ENCODE measurements around the gene CT47A7. TPM values are rescaled to one million over a fixed set of nuclear protein-coding genes. Genes with fewer than 3 reads are reported as not detected.
"Not testable (repeated sequence)": the region's sequence is repeated elsewhere in the genome, so short reads cannot be mapped to it uniquely, and the experiment has no call there.

Gene CT47A7
- not detected in 2 replicates for total RNA-seq (2014; rRNA removed; shearing (Covaris generic))
- not detected in 2 replicates for total RNA-seq (2022)
- not detected for Bru-seq, nascent RNA
- BruChase-seq, experiment 1, labeled RNA remaining after a 6-hour chase: not detected
- BruChase-seq, experiment 2, labeled RNA remaining after a 2-hour chase: not detected
- long read RNA-seq: 0 reads

DNA sequence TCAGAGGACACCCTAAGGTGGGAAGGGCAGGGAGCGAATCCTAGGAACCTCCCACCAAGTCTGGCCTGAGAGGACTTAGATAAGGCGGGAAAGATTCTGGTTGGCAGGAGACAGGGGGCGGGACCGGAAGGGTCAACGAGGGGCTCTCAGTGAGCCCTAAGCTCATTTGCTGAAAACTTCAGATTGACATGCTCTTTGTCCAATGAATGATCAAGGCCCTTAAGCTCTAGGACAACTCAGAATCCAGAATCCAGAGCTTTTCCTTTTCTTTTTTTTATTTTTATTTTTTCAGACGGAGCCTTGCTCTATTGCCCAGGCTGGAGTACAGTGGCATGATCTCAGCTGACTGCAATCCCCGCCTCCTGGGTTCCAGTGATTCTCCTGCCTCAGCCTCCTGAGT lies at the start of gene CT47A7:
Gene CT47A7, minus strand, starts transcription at position 101 of the 400 bp plus-strand sequence. CDS start 255 bp downstream, outside the sequence.
- H3K4me2 ChIP-seq (ENCODE audit: low read length); H3K4me1 ChIP-seq (ENCODE audit: insufficient read depth, low read length, poor library complexity, severe bottlenecking); H2AFZ ChIP-seq (ENCODE audit: low read length); H3K79me2 ChIP-seq (ENCODE audit: insufficient read depth, low read depth, low read length); H3K9me2 ChIP-seq (ENCODE audit: insufficient read depth, low read length); intact Hi-C loops (cut with micrococcal nuclease; ENCODE audit: unreplicated experiment); H4K20me1 ChIP-seq (ENCODE audit: insufficient read depth, low read length); POLR2A ChIA-PET; DNase-seq (ENCODE audit: low spot score); H3K4me3 ChIP-seq (ENCODE audit: low read depth, low read length, poor library complexity, severe bottlenecking); CTCF ChIA-PET (ENCODE audit: unreplicated experiment); H3K36me3 ChIP-seq (ENCODE audit: insufficient read depth, low read length); BruUV-seq (replicated peaks); H3K9me3 ChIP-seq (ENCODE audit: low read length); H3K27ac ChIP-seq (ENCODE audit: low read depth, low read length, poor library complexity, severe bottlenecking): not testable (repeated sequence)

DNA sequence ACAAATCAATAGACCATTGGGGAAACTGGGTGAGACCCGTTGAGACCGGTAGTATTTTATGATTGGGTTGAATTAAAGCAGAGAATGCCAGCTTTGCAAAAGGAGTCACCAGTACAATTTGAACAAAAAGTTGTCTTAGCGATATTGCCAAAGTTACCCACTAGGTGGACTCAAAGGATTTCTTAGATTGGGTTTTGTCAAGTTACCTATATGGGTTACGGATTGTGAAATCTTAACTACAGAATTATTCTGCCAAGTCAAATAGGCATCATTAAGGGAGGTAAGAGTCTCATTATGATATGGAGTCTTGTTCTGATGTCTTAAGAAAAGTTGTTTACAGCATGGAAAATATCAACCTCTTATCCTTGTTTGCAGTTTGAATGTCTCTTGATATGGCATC lies 44.2 kb upstream of the CT47A7 start:
- H3K4me2 ChIP-seq (ENCODE audit: low read length): no peak overlapping the region
- H4K20me1 ChIP-seq (ENCODE audit: insufficient read depth, low read length): no peaks in the 10 kb centered on the region
- POLR2A ChIA-PET: no interaction called here
- CTCF ChIA-PET (ENCODE audit: unreplicated experiment): no interaction called here
- H3K4me3 ChIP-seq (ENCODE audit: low read depth, low read length, poor library complexity, severe bottlenecking): no peak overlapping the region
- no peaks in the 10 kb centered on the region for H3K4me1 ChIP-seq (ENCODE audit: insufficient read depth, low read length, poor library complexity, severe bottlenecking)
- TF ChIP-seq CTCF (conservative IDR thresholded peaks at IDR 0.05; ENCODE audit: low read length) (peak; percentile 62), EZH2phosphoT487 (IDR thresholded peaks at IDR 0.05; ENCODE audit: borderline replicate concordance, low read depth, low read length) (no peak)
- no peaks in the 10 kb centered on the region for H3K9me3 ChIP-seq (ENCODE audit: low read length)
- H3K36me3 ChIP-seq (ENCODE audit: insufficient read depth, low read length): no peaks in the 10 kb centered on the region
- no peaks in the 10 kb centered on the region for H3K9me2 ChIP-seq (ENCODE audit: insufficient read depth, low read length)
- intact Hi-C loops (cut with micrococcal nuclease; ENCODE audit: unreplicated experiment): no loop called here
- H3K27ac ChIP-seq (ENCODE audit: low read depth, low read length, poor library complexity, severe bottlenecking): no peak overlapping the region
- H2AFZ ChIP-seq (ENCODE audit: low read length): no peak overlapping the region
- no peaks in the 10 kb centered on the region for H3K79me2 ChIP-seq (ENCODE audit: insufficient read depth, low read depth, low read length)
- no TSS peak for BruUV-seq (replicated peaks)
- DNase-seq (ENCODE audit: low spot score): peak; percentile 3

- no peaks in the 10 kb centered on the region for H3K4me1 ChIP-seq (ENCODE audit: insufficient read depth, low read length, poor library complexity, severe bottlenecking)
- no peaks in the 10 kb centered on the region for H3K36me3 ChIP-seq (ENCODE audit: insufficient read depth, low read length)
- no peaks in the 10 kb centered on the region for H3K9me3 ChIP-seq (ENCODE audit: low read length)
- DNase-seq (ENCODE audit: low spot score): no peak
- H3K79me2 ChIP-seq (ENCODE audit: insufficient read depth, low read depth, low read length): no peaks in the 10 kb centered on the region
- no peak overlapping the region for H3K4me3 ChIP-seq (ENCODE audit: low read depth, low read length, poor library complexity, severe bottlenecking)
- POLR2A ChIA-PET: interaction anchor here (0.6 kb wide), 1 partner anchor 644 kb away, joined by 3 read pairs; no protein-coding TSS in a partner anchor
- H3K9me2 ChIP-seq (ENCODE audit: insufficient read depth, low read length): no peaks in the 10 kb centered on the region
- no peak overlapping the region for H2AFZ ChIP-seq (ENCODE audit: low read length)
- H4K20me1 ChIP-seq (ENCODE audit: insufficient read depth, low read length): no peaks in the 10 kb centered on the region
- H3K4me2 ChIP-seq (ENCODE audit: low read length): no peak overlapping the region
- no peak overlapping the region for H3K27ac ChIP-seq (ENCODE audit: low read depth, low read length, poor library complexity, severe bottlenecking)
- BruUV-seq (replicated peaks): no TSS peak
- no peak for TF ChIP-seq EZH2phosphoT487 (IDR thresholded peaks at IDR 0.05; ENCODE audit: borderline replicate concordance, low read depth, low read length)
- TF ChIP-seq CTCF (conservative IDR thresholded peaks at IDR 0.05; ENCODE audit: low read length): no peak
- intact Hi-C loops (cut with micrococcal nuclease; ENCODE audit: unreplicated experiment): no loop called here
- CTCF ChIA-PET (ENCODE audit: unreplicated experiment): no interaction called here
Observed at GRCh38 chrX:120999413-120999812, 43.0 kb upstream of the CT47A7 start.

DNA sequence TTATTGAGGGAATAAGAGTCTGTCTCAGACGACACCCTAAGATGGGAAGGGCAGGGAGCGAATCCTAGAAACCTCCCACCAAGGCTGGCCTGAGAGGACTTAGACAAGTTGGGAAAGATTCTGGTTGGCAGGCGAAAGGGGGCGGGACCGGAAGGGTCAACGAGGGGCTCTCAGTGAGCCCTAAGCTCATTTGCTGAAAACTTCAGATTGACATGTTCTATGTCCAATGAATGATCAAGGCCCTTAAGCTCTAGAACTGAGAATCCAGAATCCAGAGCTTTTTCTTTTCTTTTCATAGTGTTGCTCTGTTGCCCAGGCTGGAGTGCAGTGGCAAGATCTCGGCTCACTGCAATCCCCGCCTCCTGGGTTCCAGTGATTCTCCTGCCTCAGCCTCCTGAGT lies 29.3 kb upstream of the CT47A7 start, which contains the start of gene CT47A1:
Gene CT47A1, minus strand, starts transcription at position 101 of the 400 bp plus-strand sequence. CDS start 231 bp downstream, outside the sequence.
- BruUV-seq (replicated peaks); H3K27ac ChIP-seq (ENCODE audit: low read depth, low read length, poor library complexity, severe bottlenecking); H4K20me1 ChIP-seq (ENCODE audit: insufficient read depth, low read length); CTCF ChIA-PET (ENCODE audit: unreplicated experiment); H3K9me3 ChIP-seq (ENCODE audit: low read length); H3K4me3 ChIP-seq (ENCODE audit: low read depth, low read length, poor library complexity, severe bottlenecking); DNase-seq (ENCODE audit: low spot score); H3K4me1 ChIP-seq (ENCODE audit: insufficient read depth, low read length, poor library complexity, severe bottlenecking); H3K36me3 ChIP-seq (ENCODE audit: insufficient read depth, low read length); H3K4me2 ChIP-seq (ENCODE audit: low read length); H3K79me2 ChIP-seq (ENCODE audit: insufficient read depth, low read depth, low read length); H2AFZ ChIP-seq (ENCODE audit: low read length); POLR2A ChIA-PET; intact Hi-C loops (cut with micrococcal nuclease; ENCODE audit: unreplicated experiment); H3K9me2 ChIP-seq (ENCODE audit: insufficient read depth, low read length): not testable (repeated sequence)

All from OCI-LY7 (cell line).